ENCODE measurements around the gene PRSS3.
A peak's percentile ranks its signal among the peaks of the same experiment; 100 is the strongest.
"Not testable (repeated sequence)": the region's sequence is repeated elsewhere in the genome, so short reads cannot be mapped to it uniquely, and the experiment has no call there.

The PRSS3 gene

GRCh38 chr9:33787839-33788238 lies 7.5 kb upstream of the PRSS3 start:
- no peak for DNase-seq

GRCh38 chr9:33789429-33789828 lies 5.9 kb upstream of the PRSS3 start:
- not testable (repeated sequence) for DNase-seq

GRCh38 chr9:33791117-33791516 lies 4.2 kb upstream of the PRSS3 start:
- peak; percentile 53 for DNase-seq

GRCh38 chr9:33793496-33793895 lies 1.9 kb upstream of the PRSS3 start:
- not testable (repeated sequence) for DNase-seq

- DNase-seq: no peak
Measured at GRCh38 chr9:33794560-33794959, 801 bp upstream of the PRSS3 start.

- DNase-seq: no peak
Measured at GRCh38 chr9:33795819-33796218, 458 bp downstream of the PRSS3 start.

GRCh38 chr9:33796679-33797078 lies 1.3 kb downstream of the PRSS3 start:
- not testable (repeated sequence) for DNase-seq

- DNase-seq: no peak
Measured at GRCh38 chr9:33797837-33798236, 2.5 kb downstream of the PRSS3 start.

- no peak for DNase-seq
Measured at GRCh38 chr9:33798545-33798944, 3.2 kb downstream of the PRSS3 start.

- DNase-seq: no peak
Measured at GRCh38 chr9:33799928-33800704, 4.8 kb downstream of the PRSS3 start.

GRCh38 chr9:33800886-33801285 lies 5.5 kb downstream of the PRSS3 start:
- no peak for DNase-seq

- not testable (repeated sequence) for DNase-seq
Measured at GRCh38 chr9:33801943-33802500, 6.7 kb downstream of the PRSS3 start.

- not testable (repeated sequence) for DNase-seq
Measured at GRCh38 chr9:33804196-33804595, 8.8 kb downstream of the PRSS3 start.

- not testable (repeated sequence) for DNase-seq
Measured at GRCh38 chr9:33807156-33807555, 11.8 kb downstream of the PRSS3 start.

- not testable (repeated sequence) for DNase-seq
Measured at GRCh38 chr9:33808979-33809322, 13.6 kb downstream of the PRSS3 start.

GRCh38 chr9:33809506-33809905 lies 14.1 kb downstream of the PRSS3 start:
- DNase-seq: no peak

GRCh38 chr9:33813712-33814641 lies 18.6 kb downstream of the PRSS3 start:
- peak; percentile 68 for DNase-seq

GRCh38 chr9:33815781-33816180 lies 20.4 kb downstream of the PRSS3 start:
- no peak for DNase-seq

- DNase-seq: peak; percentile 92
Measured at GRCh38 chr9:33816327-33817252, 21.2 kb downstream of the PRSS3 start, which contains the start of gene UBE2R2. UBE2R2 (plus strand) TSS chr9:33817160; CDS start chr9:33817758, 598 bp downstream.

GRCh38 chr9:33817327-33818166 lies 22.2 kb downstream of the PRSS3 start:
- DNase-seq: peak; percentile 54

GRCh38 chr9:33818167-33818846 lies 22.9 kb downstream of the PRSS3 start:
- DNase-seq: no peak
